Astrocyte (in vitro differentiated cells and primary cell): ENCODE data around the gene PKNOX1.

Experiments used
- EZH2 ChIP-seq: IDR thresholded peaks from 2 replicates; pipeline ENCODE4 v1.6.1; 2012; ENCODE audit warnings: mild to moderate bottlenecking, low read length, inconsistent platforms; ENCODE audit not compliant: insufficient read depth
- TF ChIP-seq, protein P1 (sequence below): IDR thresholded peaks from 2 replicates; pipeline ENCODE4 v1.5.1; 2011; ENCODE audit warnings: low read depth, mild to moderate bottlenecking, inconsistent platforms, low read length, moderate library complexity; ENCODE audit not compliant: insufficient read depth

DNA sequence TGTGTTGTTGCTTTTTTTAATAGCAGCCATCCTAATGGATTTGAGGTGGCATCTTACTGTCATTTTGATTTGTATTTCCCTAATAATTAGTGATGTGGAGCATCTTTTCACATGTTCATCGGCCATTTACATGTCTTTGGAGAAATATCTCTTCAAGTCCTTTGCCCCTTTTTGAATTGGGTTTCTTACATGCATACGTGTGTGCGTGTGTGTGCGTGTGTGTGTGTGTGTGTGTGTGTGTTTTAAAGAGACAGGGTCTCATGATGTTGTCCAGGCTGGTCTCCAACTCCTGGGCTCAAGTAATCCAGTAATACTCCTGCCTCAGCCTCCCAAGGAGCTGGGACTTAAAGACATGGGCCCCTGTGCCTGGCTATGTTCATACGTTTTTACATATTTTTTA, 9.5 kb downstream of the PKNOX1 start:
- TF ChIP-seq, protein P1, sequence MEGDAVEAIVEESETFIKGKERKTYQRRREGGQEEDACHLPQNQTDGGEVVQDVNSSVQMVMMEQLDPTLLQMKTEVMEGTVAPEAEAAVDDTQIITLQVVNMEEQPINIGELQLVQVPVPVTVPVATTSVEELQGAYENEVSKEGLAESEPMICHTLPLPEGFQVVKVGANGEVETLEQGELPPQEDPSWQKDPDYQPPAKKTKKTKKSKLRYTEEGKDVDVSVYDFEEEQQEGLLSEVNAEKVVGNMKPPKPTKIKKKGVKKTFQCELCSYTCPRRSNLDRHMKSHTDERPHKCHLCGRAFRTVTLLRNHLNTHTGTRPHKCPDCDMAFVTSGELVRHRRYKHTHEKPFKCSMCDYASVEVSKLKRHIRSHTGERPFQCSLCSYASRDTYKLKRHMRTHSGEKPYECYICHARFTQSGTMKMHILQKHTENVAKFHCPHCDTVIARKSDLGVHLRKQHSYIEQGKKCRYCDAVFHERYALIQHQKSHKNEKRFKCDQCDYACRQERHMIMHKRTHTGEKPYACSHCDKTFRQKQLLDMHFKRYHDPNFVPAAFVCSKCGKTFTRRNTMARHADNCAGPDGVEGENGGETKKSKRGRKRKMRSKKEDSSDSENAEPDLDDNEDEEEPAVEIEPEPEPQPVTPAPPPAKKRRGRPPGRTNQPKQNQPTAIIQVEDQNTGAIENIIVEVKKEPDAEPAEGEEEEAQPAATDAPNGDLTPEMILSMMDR: no peak
- no peak for TF ChIP-seq EZH2
